GM21786 (cell line): Measurements from ENCODE around the gene UMODL1.

ENCODE experiments used
- ATAC-seq: cut with Tn5 transposase; IDR thresholded peaks from one replicate; pipeline ENCODE4 v1.9.1; 2021; ENCODE audit not compliant: unreplicated experiment

Gene UMODL1

DNA sequence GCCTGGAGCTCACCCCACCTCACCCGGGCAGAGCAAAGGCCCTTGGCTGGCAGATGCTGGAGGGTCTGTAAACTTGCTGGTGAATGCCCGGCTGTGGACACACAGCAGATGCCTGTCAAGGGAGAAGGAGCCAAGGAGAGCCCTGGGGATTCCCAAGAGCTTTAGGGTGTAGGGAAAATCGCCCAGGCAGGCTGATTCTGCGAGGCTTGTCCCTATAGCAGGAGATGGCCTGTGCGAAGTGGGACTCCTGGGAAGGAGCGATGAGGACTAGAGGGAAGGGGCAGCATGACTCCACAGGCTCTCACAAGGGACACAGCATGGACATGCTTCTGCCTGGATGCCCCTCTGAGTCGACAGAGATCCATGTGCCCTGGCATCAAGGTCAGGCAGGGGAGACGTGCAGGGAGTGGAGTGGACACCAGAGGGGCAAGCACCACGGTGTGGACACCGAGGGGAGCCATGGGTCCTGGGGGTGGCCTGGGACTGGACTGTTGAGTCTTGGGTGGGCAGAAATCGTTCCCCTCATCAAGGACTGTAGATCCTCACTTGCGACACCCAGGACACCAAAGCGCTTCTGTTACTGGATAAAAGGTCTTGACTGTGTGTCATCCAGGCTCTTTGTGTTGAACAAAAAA, 76.4 kb downstream of the UMODL1 start:
- no peak for ATAC-seq

GRCh38 chr21:42148097-42148496, 77.0 kb downstream of the UMODL1 start:
- ATAC-seq = no peak

GRCh38 chr21:42148584-42148983, 77.5 kb downstream of the UMODL1 start:
- no peak for ATAC-seq

DNA sequence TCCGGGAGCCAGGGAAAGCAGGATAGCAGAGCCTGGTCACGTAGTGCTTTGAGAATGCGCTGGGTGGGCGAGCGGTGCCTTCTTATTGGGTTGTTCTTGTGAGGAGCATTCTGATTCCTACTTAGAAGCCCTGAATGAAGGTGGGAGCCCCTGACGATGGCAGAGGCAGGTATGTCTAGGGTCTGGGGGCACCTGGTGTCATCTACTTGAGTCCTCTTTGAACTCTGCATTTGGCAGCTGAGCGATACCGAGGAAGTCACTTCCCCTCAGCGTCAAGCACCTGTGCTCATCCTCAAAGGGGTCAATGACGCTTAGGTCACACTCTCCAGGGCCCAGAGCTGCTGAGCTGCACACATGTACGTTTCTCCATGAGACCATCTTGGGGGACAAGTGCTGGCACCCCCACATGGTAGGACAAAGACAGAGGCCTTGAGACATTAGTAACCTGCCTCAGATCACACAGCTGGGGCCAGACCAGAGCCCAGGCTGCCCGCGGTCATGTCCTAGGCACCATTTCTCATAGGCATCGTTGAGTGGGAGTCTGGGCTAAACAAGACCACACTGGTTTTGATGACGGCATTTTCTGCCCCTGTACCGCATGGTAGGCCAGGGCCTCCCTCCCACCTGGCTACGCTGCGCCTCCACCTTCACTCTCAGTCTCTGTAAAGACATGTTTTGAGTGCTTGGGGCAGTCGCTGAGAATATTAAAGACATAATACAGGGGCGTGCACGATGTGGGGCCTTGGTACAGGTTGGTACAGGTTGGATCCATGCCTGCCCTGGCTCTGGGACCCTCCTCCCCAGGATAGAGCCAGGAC, 78.7 kb downstream of the UMODL1 start:
- no peak for ATAC-seq

DNA sequence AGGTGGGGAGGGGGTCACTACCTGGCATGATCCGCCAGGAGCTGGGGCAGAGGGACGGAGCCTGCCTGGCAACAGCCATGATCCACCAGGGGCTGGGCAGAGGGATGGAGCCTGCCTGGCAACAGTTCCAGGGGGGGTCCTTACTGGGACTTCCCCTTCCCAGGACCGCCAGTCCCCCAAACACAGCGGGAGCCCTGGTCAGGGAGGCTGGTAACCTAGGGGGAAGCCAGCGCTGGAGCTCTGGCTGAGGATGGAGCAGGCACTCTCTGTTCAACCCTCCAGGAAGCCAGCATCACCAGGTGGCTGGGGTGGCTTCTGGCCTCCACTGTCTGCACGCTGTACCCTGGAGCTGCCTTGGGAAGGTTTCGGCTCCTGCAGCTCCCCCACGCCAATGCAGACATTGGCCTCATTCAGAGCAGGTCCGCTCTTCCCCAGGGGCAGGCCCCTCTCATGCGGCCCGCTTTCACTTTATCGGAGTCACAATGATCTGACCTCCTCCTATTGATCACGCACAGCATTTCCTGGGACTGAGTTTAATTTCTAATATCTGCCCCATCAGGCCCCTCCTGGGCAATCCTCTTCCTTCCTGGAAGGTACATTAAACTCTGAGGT, 79.5 kb downstream of the UMODL1 start:
- no peak for ATAC-seq

- no peak for ATAC-seq
Measured at GRCh38 chr21:42151148-42151947, 80.2 kb downstream of the UMODL1 start.

GRCh38 chr21:42151948-42152220, 80.8 kb downstream of the UMODL1 start:
- ATAC-seq = no peak

- no peak for ATAC-seq
Measured at GRCh38 chr21:42153046-42153686, 82.0 kb downstream of the UMODL1 start.

DNA sequence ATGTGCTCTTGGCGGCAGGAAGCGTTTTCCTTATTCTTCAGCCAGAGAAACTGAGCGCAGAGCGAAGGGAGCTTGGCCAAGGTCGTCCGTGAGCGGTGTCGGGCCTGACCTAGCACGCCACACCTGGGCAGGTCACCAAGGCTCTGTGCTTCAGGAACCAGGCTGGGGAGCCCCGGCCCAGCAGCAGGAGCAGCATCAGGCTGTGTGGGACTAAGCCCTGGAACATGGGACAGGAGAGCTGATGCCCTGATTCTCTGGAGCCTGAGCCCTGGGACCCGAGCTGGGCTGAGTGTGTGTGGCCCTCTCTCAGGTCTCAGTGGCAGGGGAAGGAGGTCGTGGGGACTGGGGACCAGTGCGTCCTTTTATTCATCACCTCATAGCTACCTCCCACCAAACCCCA, 82.6 kb downstream of the UMODL1 start:
- no peak for ATAC-seq

GRCh38 chr21:42154237-42155044, 83.3 kb downstream of the UMODL1 start:
- ATAC-seq = no peak

DNA sequence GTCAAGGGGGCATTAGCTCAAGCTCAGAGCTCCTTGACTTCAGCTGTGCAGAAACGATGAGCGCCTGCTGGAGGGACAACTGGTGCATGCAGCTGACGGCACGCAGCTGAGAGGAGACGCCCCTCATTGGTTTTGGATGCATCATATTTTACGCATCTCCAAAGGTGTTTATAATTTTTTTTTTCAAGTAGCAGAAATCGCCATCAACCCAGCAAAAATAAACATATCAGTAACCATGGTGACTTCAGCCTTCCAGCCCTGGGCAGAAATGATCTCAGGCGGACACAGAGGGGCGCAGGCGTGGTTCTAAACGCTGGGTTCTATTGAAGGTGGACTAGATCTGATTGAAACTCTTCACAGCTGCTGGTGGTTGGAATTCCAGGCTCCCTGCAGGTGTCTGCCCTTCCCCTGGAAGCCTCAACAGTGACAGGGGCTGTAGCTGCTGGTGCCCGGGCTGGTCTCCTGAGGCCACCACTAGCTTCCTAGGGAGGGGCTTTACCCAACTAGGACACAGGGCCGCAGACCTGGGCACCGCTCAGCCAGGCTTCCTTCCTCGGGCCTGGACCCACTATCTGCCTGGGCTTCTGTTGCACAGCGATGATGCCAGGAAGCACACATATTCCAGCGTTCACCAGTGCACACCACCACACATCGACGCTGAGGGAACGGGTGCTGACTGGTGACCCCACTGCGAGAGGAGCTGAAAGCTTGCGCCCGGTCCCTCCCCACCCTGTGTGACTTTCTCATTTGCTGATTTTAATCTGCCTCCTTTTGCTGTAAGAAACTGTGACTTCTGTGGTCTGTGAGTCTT, 84.1 kb downstream of the UMODL1 start:
- no peak for ATAC-seq

DNA sequence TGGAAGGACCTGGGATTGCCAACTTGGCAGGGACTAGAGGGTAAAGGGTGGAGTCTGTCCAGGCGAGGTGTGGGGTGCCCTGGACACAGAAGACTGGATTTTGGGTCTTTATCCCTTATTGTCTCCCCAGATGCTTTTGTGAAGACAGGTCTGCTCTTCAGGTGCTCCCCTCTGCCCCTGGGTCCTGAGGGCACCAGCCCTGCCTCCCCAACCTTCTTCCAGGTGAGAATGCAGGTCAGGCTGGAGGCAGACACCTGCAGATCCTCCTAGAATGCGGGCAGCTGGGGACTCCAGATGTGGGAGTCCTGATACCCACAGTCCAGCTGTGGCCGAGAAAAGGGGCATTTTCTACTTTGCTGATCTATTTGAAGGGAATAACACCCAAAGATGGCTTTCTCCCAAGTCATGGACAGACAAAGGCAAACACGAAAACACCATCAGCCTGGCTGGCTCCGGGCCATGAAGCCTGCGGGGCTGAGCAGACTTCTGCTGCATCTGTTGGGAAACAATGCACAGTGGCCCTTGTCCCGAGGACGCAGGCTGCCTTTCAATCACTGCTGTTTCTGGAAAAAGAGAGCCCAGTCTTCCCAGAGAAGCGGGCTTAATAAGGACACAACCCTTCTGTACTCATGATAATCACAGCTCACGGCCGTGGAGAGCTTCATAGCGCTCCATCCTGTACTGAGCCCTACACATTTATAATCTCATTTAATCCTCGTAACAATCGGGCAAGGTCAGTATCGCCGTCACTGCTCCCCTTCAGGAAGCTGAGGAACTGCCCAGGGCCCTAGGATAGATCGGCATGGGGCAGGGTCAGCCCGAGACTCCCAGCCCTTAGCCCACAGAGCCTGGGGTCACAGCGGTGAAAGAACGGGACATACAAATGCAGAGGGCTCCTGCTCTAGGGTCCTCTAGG, 85.8 kb downstream of the UMODL1 start:
- ATAC-seq = no peak

- no peak for ATAC-seq
Measured at GRCh38 chr21:42157606-42158310, 86.6 kb downstream of the UMODL1 start.

DNA sequence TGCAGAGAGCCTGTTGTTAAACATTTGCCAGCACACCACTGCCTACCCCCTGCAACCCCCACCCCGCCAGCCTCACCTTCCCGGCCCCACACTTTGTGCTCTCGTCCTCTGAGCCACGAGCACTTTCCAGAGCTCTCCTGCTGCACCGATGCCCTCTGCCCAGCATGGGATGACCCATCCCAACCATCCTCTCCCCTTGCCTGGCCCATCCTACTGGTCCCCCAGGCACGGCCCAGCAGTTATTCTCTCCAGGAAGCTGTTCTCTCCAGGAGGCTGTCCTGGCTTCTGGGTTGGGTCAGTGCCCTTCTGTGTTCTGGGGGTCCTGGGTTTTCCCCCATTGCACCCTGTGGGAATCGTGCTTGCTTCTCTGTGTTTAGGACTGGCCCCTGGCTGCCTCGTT, 87.7 kb downstream of the UMODL1 start:
- ATAC-seq = no peak

DNA sequence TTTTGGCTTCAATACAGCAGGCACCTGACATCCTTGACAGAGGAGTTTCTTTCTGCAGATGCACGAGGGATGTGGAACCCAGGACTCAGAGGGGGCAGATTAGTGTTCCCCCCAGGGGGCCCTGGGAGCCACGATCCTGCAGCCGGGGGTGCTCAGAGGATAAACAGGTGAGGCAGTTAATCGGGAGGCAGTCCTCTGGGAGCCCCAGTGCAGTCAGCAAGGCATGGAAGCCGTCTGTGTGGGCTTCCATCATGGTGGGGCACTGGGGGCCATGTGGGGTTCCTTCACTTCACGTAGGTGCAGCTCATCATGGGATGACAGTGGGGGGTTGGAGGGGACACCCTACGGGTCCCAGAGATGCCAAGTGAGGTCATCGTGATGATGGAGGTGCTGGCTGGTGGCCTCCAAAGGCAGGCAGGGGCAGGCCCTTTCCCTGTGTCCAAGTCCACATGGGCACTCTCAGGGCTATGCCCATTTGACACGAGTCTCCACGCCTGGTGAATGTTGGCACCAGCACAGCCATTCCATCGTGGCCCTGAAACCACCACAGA, 88.5 kb downstream of the UMODL1 start:
- no peak for ATAC-seq

- ATAC-seq = no peak
Measured at GRCh38 chr21:42160111-42160721, 89.1 kb downstream of the UMODL1 start.

- no peak for ATAC-seq
Measured at GRCh38 chr21:42160765-42161164, 89.6 kb downstream of the UMODL1 start.
